Bronchial epithelial cell (primary cell): ENCODE data around the gene SH2D4B. TPM values are rescaled to one million over a fixed set of nuclear protein-coding genes. Genes with fewer than 3 reads are reported as not detected.
"Not testable (repeated sequence)": the region's sequence is repeated elsewhere in the genome, so short reads cannot be mapped to it uniquely, and the experiment has no call there.

Source experiments
- DNase-seq: peaks from one replicate; pipeline ENCODE4 v3.0.0-alpha.2; 2010; ENCODE audit warnings: low read depth
- FAIRE-seq: peaks from 2 replicates; lab custom pipeline; 2011; peaks lifted over from hg19 to GRCh38; lab: Jason Lieb, UNC
- H3K27me3 ChIP-seq: 2 replicates; pipeline ENCODE4 v1.5.1; 2011; ENCODE audit warnings: low read length; ENCODE audit not compliant: control insufficient read depth, insufficient read depth
- H3K36me3 ChIP-seq: 2 replicates; pipeline ENCODE4 v1.5.1; 2011; ENCODE audit warnings: low read length; ENCODE audit not compliant: control insufficient read depth, insufficient read depth
- H3K4me3 ChIP-seq: 2 replicates; pipeline ENCODE4 v1.5.1; 2011; ENCODE audit warnings: mild to moderate bottlenecking, low read depth, low read length, control low read depth
- total RNA-seq: library from RNA; depleted of rRNA; stranded (reverse); fragments of >200 nt; gene quantifications from 2 replicates; pipeline ENCODE4 v1.2.1, GENCODE V29; 2014
- TF ChIP-seq, protein P1 (sequence below): IDR thresholded peaks from 2 replicates; pipeline ENCODE4 v1.5.1; 2011; ENCODE audit warnings: mild to moderate bottlenecking, moderate library complexity, low read length, control low read depth, inconsistent platforms; ENCODE audit not compliant: insufficient read depth, severe bottlenecking

SH2D4B gene
- total RNA-seq, 1 donor from 2014 or later, result under 0.01 TPM

DNA sequence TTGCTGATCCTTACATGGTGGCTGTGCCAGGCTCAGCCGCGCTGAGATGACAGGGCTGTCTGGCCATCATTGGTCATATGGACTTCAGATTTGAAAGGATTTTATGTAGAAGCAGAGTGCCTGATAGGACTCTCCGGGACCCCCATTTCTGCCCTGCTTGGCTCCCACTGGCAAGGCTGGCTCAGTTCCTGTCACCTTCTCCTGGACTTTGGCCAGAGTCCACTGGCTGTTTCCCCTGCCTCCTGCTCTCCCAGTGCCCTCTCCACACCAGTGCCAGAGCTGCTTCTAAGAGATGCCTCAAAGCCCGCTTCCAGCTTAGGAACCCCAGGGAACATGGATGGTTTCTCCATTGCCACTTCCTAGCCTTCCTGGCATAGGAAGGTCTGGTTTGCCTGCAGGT lies 5.1 kb upstream of the SH2D4B start:
- H3K4me3 ChIP-seq, result no peak overlapping the region
- no peaks in the 10 kb centered on the region for H3K27me3 ChIP-seq
- DNase-seq (no peak), FAIRE-seq (no peak)
- TF ChIP-seq, protein P1, sequence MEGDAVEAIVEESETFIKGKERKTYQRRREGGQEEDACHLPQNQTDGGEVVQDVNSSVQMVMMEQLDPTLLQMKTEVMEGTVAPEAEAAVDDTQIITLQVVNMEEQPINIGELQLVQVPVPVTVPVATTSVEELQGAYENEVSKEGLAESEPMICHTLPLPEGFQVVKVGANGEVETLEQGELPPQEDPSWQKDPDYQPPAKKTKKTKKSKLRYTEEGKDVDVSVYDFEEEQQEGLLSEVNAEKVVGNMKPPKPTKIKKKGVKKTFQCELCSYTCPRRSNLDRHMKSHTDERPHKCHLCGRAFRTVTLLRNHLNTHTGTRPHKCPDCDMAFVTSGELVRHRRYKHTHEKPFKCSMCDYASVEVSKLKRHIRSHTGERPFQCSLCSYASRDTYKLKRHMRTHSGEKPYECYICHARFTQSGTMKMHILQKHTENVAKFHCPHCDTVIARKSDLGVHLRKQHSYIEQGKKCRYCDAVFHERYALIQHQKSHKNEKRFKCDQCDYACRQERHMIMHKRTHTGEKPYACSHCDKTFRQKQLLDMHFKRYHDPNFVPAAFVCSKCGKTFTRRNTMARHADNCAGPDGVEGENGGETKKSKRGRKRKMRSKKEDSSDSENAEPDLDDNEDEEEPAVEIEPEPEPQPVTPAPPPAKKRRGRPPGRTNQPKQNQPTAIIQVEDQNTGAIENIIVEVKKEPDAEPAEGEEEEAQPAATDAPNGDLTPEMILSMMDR, result no peak
- no peaks in the 10 kb centered on the region for H3K36me3 ChIP-seq

DNA sequence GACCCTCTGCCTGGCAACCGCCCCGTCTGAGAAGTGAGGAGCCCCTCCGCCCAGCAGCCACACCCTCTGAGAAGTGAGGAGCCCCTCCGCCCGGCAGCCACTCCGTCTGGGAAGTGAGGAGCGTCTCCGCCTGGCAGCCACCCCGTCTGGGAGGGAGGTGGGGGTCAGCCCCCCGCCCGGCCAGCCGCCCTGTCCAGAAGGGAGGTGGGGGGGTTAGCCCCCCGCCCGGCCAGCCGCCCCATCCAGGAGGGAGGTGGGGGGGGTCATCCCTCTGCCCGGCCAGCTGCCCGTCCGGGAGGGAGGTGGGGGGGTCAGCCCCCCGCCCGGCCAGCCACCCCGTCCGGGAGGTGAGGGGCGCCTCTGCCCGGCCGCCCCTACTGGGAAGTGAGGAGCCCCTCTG lies 3.6 kb upstream of the SH2D4B start:
- not testable (repeated sequence) for H3K36me3 ChIP-seq, H3K27me3 ChIP-seq, DNase-seq, FAIRE-seq, H3K4me3 ChIP-seq

DNA sequence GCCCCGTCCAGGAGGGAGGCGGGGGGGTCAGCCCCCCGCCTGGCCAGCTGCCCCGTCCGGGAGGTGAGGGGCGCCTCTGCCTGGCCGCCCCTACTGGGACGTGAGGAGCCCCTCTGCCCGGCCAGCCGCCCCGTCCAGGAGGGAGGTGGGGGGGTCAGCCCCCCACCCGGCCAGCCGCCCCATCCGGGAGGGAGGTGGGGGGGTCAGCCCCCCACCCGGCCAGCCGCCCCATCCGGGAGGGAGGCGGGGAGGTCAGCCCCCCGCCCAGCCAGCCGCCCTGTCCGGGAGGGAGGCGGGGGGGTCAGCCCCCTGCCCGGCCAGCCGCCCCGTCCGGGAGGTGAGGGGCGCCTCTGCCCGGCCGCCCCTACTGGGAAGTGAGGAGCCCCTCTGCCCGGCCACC lies 3.1 kb upstream of the SH2D4B start:
- not testable (repeated sequence) for FAIRE-seq, H3K36me3 ChIP-seq, DNase-seq, H3K4me3 ChIP-seq, H3K27me3 ChIP-seq

DNA sequence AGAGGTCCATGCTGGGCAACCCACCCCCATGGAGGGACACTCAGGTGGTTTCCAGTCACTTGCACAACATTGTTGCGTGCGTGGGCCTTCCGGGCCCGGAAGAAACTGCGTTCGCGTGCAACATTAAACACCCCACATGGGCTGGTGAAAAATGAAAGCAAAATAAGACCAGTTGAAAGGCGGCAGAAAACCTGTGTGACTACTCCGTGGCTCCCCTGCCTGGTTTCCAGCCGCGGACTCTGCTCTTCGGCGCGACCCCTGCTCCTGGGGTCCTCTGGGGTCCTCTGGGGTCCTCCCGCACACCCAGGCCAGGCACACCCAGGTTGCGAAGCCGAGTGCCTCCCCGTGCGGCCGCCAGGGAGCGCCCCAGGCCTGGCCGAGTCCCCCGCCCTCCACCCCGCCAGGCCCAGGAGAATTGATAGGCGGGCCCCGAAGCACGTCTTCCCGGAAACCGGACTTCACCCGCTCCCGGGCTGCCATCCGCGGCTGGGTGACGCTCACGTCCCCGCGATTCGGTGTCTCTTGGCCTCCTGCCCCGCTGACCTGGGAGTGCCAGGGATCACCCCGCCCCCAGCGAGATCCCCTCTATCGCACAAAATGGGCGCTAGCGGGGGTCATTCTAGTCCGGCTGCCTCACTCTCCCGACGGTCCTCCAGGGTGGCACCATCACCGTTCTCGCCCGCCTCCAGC lies 1.9 kb upstream of the SH2D4B start:
- no peaks in the 10 kb centered on the region for H3K36me3 ChIP-seq
- FAIRE-seq (no peak), DNase-seq (peak; percentile 37)
- TF ChIP-seq, protein P1, result peak; percentile 88
- H3K4me3 ChIP-seq, result peak overlapping the region; percentile 38
- no peaks in the 10 kb centered on the region for H3K27me3 ChIP-seq

DNA sequence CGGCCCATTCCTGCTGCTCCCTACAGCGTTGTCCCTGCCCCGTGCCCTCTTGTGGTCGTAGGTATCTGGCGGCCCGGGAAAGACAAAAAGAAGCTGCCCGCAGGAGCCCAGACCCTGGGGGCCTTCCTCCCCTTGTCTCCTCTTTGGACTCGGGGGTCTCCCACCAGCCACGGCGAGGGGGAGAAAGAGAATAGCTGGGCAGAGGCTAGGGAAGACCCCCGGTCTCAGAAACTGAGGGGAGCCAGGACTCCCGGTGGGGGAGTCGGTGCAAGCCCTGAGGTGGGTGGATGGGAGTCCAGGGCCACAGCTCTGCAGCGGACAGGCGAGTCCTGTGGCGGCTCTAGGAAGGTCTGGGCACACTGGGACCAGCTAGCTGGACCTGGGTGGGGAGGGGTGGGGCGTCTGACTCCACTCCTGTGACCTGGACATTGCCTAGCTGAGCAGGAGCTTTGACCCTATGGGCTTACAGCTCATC lies 1.3 kb upstream of the SH2D4B start:
- H3K4me3 ChIP-seq, result peak overlapping the region; percentile 38
- TF ChIP-seq, protein P1, result no peak
- no peaks in the 10 kb centered on the region for H3K36me3 ChIP-seq
- no peaks in the 10 kb centered on the region for H3K27me3 ChIP-seq
- no peak for DNase-seq
- no peak for FAIRE-seq

DNA sequence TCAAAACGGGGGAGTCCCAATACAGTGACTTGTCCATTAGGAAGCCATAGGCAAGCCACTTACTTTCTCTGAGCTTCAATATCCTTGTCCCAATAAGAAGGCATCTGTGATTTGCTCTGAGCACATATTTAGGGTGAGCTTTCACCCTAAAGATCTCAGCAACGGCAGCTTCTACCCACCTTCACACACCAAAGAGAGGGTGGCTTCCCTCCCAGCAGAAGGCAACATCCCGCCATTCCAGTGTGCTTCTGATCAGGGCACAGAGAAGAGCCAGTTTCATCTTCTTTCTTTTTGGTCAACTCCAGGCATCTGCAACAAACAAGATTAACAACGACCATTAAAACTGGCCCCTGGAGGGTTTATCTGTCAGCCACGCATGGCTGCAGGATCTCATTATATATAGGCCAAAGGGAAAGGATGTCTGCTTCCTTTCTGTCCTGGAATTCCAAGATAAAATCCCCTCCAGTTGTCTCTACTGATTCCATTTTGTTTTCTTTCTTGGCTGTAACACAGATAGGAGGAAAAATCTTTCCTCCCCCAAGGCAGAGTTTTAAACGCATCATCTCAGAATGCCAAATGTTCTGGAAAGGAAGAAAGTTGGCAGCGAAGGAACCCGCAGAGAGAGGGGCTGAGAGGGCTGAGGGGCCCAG lies 491 bp upstream of the SH2D4B start:
- Histone ChIP-seq H3K36me3 (no peaks in the 10 kb centered on the region), H3K27me3 (no peaks in the 10 kb centered on the region), H3K4me3 (no peak overlapping the region)
- FAIRE-seq, result no peak
- TF ChIP-seq, protein P1, result no peak
- no peak for DNase-seq
